Measurements from ENCODE around the gene ZMIZ1.

GRCh38 chr10:79081353-79082034, 12.7 kb downstream of the ZMIZ1 start:
- no peak for TF ChIP-seq CTCF (IDR thresholded peaks at IDR 0.05; ENCODE audit: low read depth, low read length)
- TF ChIP-seq POLR2A (IDR thresholded peaks at IDR 0.05; ENCODE audit: extremely low read depth, insufficient read length), result no peak
- TF ChIP-seq, protein P1, sequence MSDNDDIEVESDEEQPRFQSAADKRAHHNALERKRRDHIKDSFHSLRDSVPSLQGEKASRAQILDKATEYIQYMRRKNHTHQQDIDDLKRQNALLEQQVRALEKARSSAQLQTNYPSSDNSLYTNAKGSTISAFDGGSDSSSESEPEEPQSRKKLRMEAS (IDR thresholded peaks at IDR 0.05; ENCODE audit: low read depth, low read length), result no peak

Measured in NB4 (cell line).